GM23338 (cell line): Measurements from ENCODE around the gene CBX5.

Experiments used
- CREB1 ChIP-seq: fragments of 250-450 bp; sonication (Bioruptor Pico); IDR thresholded peaks from 2 replicates; pipeline ENCODE4 v1.5.0; 2020; ENCODE audit warnings: low read depth, mild to moderate bottlenecking, moderate library complexity
- CTCF ChIP-seq, 2 experiments: fragments of 200-600 bp in 1 of 2; sonication (generic) in 1 of 2; conservative IDR thresholded peaks; 2 replicates each; pipeline versions ENCODE4 v1.5.1 to v1.6.1; 2016 to 2017; ENCODE audit warnings: antibody characterized with exemption in 2 of 2, low read depth in 2 of 2, mild to moderate bottlenecking in 2 of 2, moderate library complexity in 1 of 2
- EZH2 ChIP-seq: fragments of 200-600 bp; sonication (generic); IDR thresholded peaks from one replicate; pipeline ENCODE4 v1.8.0; 2017; ENCODE audit warnings: antibody characterized with exemption, mild to moderate bottlenecking, low read depth; ENCODE audit not compliant: unreplicated experiment
- EZH2phosphoT487 ChIP-seq: fragments of 200-600 bp; sonication (generic); IDR thresholded peaks from one replicate; pipeline ENCODE4 v1.8.1; 2018; ENCODE audit warnings: antibody characterized with exemption; ENCODE audit not compliant: unreplicated experiment
- POLR2AphosphoS5 ChIP-seq: IDR thresholded peaks from 2 replicates; pipeline ENCODE4 v1.6.1; 2016; ENCODE audit warnings: antibody characterized with exemption, low read depth
- REST ChIP-seq: IDR thresholded peaks from one replicate; pipeline ENCODE4 v1.6.1; 2018; ENCODE audit warnings: antibody characterized with exemption; ENCODE audit not compliant: unreplicated experiment
- ZNF331 ChIP-seq: fragments of 250-450 bp; sonication (Bioruptor Pico); IDR thresholded peaks from 2 replicates; pipeline ENCODE4 v1.5.0; 2020; ENCODE audit warnings: low read depth, mild to moderate bottlenecking, moderate library complexity

- TF ChIP-seq EZH2 (no peak), CTCF (conservative IDR thresholded peaks at IDR 0.05; ENCODE audit: low read depth in 2 of 2) (no peak), REST (no peak), ZNF331 (CRISPR knock-in tag) (no peak), EZH2phosphoT487 (no peak), CREB1 (no peak), POLR2AphosphoS5 (no peak)
Observed at GRCh38 chr12:54272214-54272613, 7.7 kb downstream of the CBX5 start.
